Neural progenitor cell (in vitro differentiated cells): ENCODE data around the gene BUD31. TPM values are rescaled to one million over a fixed set of nuclear protein-coding genes. Genes with fewer than 3 reads are reported as not detected.

ENCODE experiments used
- DNase-seq: peaks from one replicate; pipeline ENCODE4 v3.0.0-alpha.2; 2016; ENCODE audit warnings: low spot score
- H2AFZ ChIP-seq: fragments of 200-600 bp; sonication (generic); replicated peaks from 2 replicates; pipeline ENCODE4 v1.6.1; 2016; ENCODE audit warnings: antibody characterized with exemption
- H3F3A ChIP-seq: fragments of 200-600 bp; sonication (generic); 2 replicates; pipeline ENCODE4 v1.6.1; 2016; ENCODE audit warnings: antibody characterized with exemption, low read depth
- H3K27ac ChIP-seq: fragments of 200-600 bp; sonication (generic); 2 replicates; pipeline ENCODE4 v1.5.1; 2016; ENCODE audit warnings: mild to moderate bottlenecking
- H3K27me3 ChIP-seq: fragments of 200-600 bp; sonication (generic); 2 replicates; pipeline ENCODE4 v1.6.1; 2016; ENCODE audit warnings: mild to moderate bottlenecking, moderate library complexity
- H3K36me3 ChIP-seq: fragments of 200-600 bp; sonication (generic); 2 replicates; pipeline ENCODE4 v1.5.1; 2016
- H3K4me1 ChIP-seq: fragments of 200-600 bp; sonication (generic); 2 replicates; pipeline ENCODE4 v1.6.1; 2016; ENCODE audit warnings: mixed run types
- H3K4me2 ChIP-seq: fragments of 200-600 bp; sonication (generic); 2 replicates; pipeline ENCODE4 v1.6.1; 2016
- H3K4me3 ChIP-seq: fragments of 200-600 bp; sonication (generic); 2 replicates; pipeline ENCODE4 v1.5.1; 2016
- H3K79me2 ChIP-seq: fragments of 200-600 bp; sonication (generic); 2 replicates; pipeline ENCODE4 v1.6.1; 2016; ENCODE audit warnings: low read depth
- H3K9ac ChIP-seq: fragments of 200-600 bp; sonication (generic); 2 replicates; pipeline ENCODE4 v1.6.1; 2016
- H3K9me3 ChIP-seq: fragments of 200-600 bp; sonication (generic); 2 replicates; pipeline ENCODE4 v1.5.1; 2016; ENCODE audit warnings: low read depth
- H4K20me1 ChIP-seq: fragments of 200-600 bp; sonication (generic); 2 replicates; pipeline ENCODE4 v1.6.1; 2016; ENCODE audit warnings: low read depth
- H3K27ac Mint-ChIP-seq: 3 replicates; pipeline ENCODE4 v1.8.0; 2021; ENCODE audit warnings: mixed read lengths
- H3K27me3 Mint-ChIP-seq: 2 replicates; pipeline ENCODE4 v1.8.0; 2022; ENCODE audit warnings: low read depth, mild to moderate bottlenecking, inconsistent platforms, moderate library complexity, mixed read lengths; ENCODE audit not compliant: insufficient read depth
- H3K36me3 Mint-ChIP-seq: 3 replicates; pipeline ENCODE4 v1.8.0; 2021; ENCODE audit warnings: mixed read lengths
- H3K4me1 Mint-ChIP-seq: 3 replicates; pipeline ENCODE4 v1.8.0; 2021; ENCODE audit warnings: mixed read lengths
- H3K4me3 Mint-ChIP-seq: 3 replicates; pipeline ENCODE4 v1.8.0; 2021; ENCODE audit warnings: mild to moderate bottlenecking, moderate library complexity, mixed read lengths
- H3K9me3 Mint-ChIP-seq: 3 replicates; pipeline ENCODE4 v1.8.0; 2020; ENCODE audit warnings: mixed read lengths
- CTCF ChIP-seq: fragments of 200-600 bp; sonication (generic); IDR thresholded peaks from 2 replicates; pipeline ENCODE4 v1.5.1; 2017; ENCODE audit warnings: antibody characterized with exemption, mild to moderate bottlenecking
- EZH2 ChIP-seq: fragments of 200-600 bp; sonication (generic); IDR thresholded peaks from 2 replicates; pipeline ENCODE4 v1.6.1; 2017; ENCODE audit warnings: antibody characterized with exemption, mild to moderate bottlenecking, moderate library complexity
- EZH2phosphoT487 ChIP-seq: fragments of 200-600 bp; sonication (generic); IDR thresholded peaks from 2 replicates; pipeline ENCODE4 v1.6.1; 2017; ENCODE audit warnings: antibody characterized with exemption
- total RNA-seq: library from RNA; depleted of rRNA; stranded (reverse); fragments of >200 nt; gene quantifications from 2 replicates; pipeline ENCODE4 v1.2.3, GENCODE V29; 2015; ENCODE audit warnings: low replicate concordance

BUD31 gene
- total RNA-seq, 1 donor from 2014 or later = 98.2 TPM

GRCh38 chr7:99420213-99420612, 11.4 kb downstream of the BUD31 start:
- Mint-ChIP-seq H3K27me3 (no peaks in the 10 kb centered on the region), H3K27ac (no peak overlapping the region), H3K4me1 (no peaks in the 10 kb centered on the region), H3K4me3 (no peak overlapping the region), H3K36me3 (peaks cover 20% of the 10 kb centered on the region), H3K9me3 (no peaks in the 10 kb centered on the region)
- H3K27ac ChIP-seq = no peak overlapping the region
- peaks cover 9% of the 10 kb centered on the region for H3F3A ChIP-seq
- no peaks in the 10 kb centered on the region for H3K79me2 ChIP-seq
- no peaks in the 10 kb centered on the region for H3K4me1 ChIP-seq
- no peak overlapping the region for H3K4me2 ChIP-seq
- no peak overlapping the region for H3K9ac ChIP-seq
- peaks cover 2% of the 10 kb centered on the region for H3K36me3 ChIP-seq
- H3K27me3 ChIP-seq = no peaks in the 10 kb centered on the region
- H4K20me1 ChIP-seq = peaks cover 16% of the 10 kb centered on the region
- TF ChIP-seq EZH2 = no peak
- TF ChIP-seq EZH2phosphoT487 = no peak
- no peak for TF ChIP-seq CTCF
- H3K9me3 ChIP-seq = no peaks in the 10 kb centered on the region
- DNase-seq = no peak
- no peak overlapping the region for H3K4me3 ChIP-seq
- no peak overlapping the region for H2AFZ ChIP-seq

GRCh38 chr7:99420986-99421385, 12.2 kb downstream of the BUD31 start:
- TF ChIP-seq EZH2 (no peak), EZH2phosphoT487 (no peak), CTCF (no peak)

GRCh38 chr7:99422186-99422585, 13.4 kb downstream of the BUD31 start:
- H3K27ac Mint-ChIP-seq = no peak overlapping the region
- H2AFZ ChIP-seq = no peak overlapping the region
- no peak for DNase-seq

More at GRCh38 chr7:99420986-99421385, 12.2 kb downstream of the BUD31 start:
- Histone ChIP-seq H3K79me2 (no peaks in the 10 kb centered on the region), H3F3A (peaks cover 6% of the 10 kb centered on the region), H3K4me3 (no peak overlapping the region), H4K20me1 (peaks cover 16% of the 10 kb centered on the region), H2AFZ (no peak overlapping the region), H3K4me1 (no peaks in the 10 kb centered on the region), H3K36me3 (no peaks in the 10 kb centered on the region), H3K4me2 (no peak overlapping the region), H3K27me3 (no peaks in the 10 kb centered on the region), H3K27ac (no peak overlapping the region), H3K9me3 (no peaks in the 10 kb centered on the region), H3K9ac (no peak overlapping the region)
- Mint-ChIP-seq H3K36me3 (peaks cover 18% of the 10 kb centered on the region), H3K4me3 (no peak overlapping the region), H3K27ac (no peak overlapping the region), H3K9me3 (no peaks in the 10 kb centered on the region), H3K4me1 (no peaks in the 10 kb centered on the region), H3K27me3 (no peaks in the 10 kb centered on the region)
- DNase-seq = no peak

More at GRCh38 chr7:99422186-99422585, 13.4 kb downstream of the BUD31 start:
- Mint-ChIP-seq H3K9me3 (no peaks in the 10 kb centered on the region), H3K36me3 (peaks cover 14% of the 10 kb centered on the region), H3K4me3 (no peak overlapping the region), H3K4me1 (no peaks in the 10 kb centered on the region), H3K27me3 (no peaks in the 10 kb centered on the region)
- peaks cover 16% of the 10 kb centered on the region for H4K20me1 ChIP-seq
- no peaks in the 10 kb centered on the region for H3K27me3 ChIP-seq
- no peaks in the 10 kb centered on the region for H3K36me3 ChIP-seq
- no peak overlapping the region for H3K9ac ChIP-seq
- H3K4me2 ChIP-seq = no peak overlapping the region
- no peak overlapping the region for H3K4me3 ChIP-seq
- TF ChIP-seq CTCF (no peak), EZH2phosphoT487 (no peak), EZH2 (no peak)
- peaks cover 4% of the 10 kb centered on the region for H3F3A ChIP-seq
- H3K4me1 ChIP-seq = no peaks in the 10 kb centered on the region
- H3K9me3 ChIP-seq = no peaks in the 10 kb centered on the region
- no peaks in the 10 kb centered on the region for H3K79me2 ChIP-seq
- no peak overlapping the region for H3K27ac ChIP-seq
